ENCODE results near the gene GPR162. TPM values are rescaled to one million over a fixed set of nuclear protein-coding genes. Genes with fewer than 3 reads are reported as not detected.

GPR162 gene
- total RNA-seq, 4 donors from 2014 or later = 3.7 to 12.1 (median 10.0) TPM

- H3K27ac ChIP-seq (replicated peaks in 1 of 4) = no peak overlapping the region
- WGBS = 64% methylated on average over 9 of the region's 9 CpGs
- no peak for TF ChIP-seq CTCF (IDR thresholded peaks at IDR 0.05)
- TF ChIP-seq EP300 (IDR thresholded peaks at IDR 0.05) = no peak
- no peak for TF ChIP-seq POLR2AphosphoS5 (IDR thresholded peaks at IDR 0.05)
- TF ChIP-seq POLR2A (IDR thresholded peaks at IDR 0.05; ENCODE audit: low read depth) = no peak
- no peaks in the 10 kb centered on the region for H3K9me3 ChIP-seq
- no peaks in the 10 kb centered on the region for H3K36me3 ChIP-seq
- no peaks in the 10 kb centered on the region for H3K27me3 ChIP-seq
- H3K4me1 ChIP-seq = peaks cover 0 to 3% (median 0%) of the 10 kb centered on the region in 4 donors
- intact Hi-C loops (cut with DNase I) = no loop called here
- no peak overlapping the region for H3K4me3 ChIP-seq
- DNase-seq (ENCODE audit: extremely low spot score) = no peak
Observed at GRCh38 chr12:6786416-6787094, 35.1 kb upstream of the GPR162 start.

GRCh38 chr12:6787309-6787708 is 34.3 kb upstream of the GPR162 start:
- Histone ChIP-seq H3K27me3 (no peaks in the 10 kb centered on the region), H3K9me3 (no peaks in the 10 kb centered on the region), H3K36me3 (no peaks in the 10 kb centered on the region), H3K4me1 (peaks cover 0 to 6% (median 1%) of the 10 kb centered on the region in 4 donors), H3K4me3 (no peak overlapping the region), H3K27ac (replicated peaks in 1 of 4) (no peak overlapping the region)
- intact Hi-C loops (cut with DNase I) = no loop called here
- TF ChIP-seq POLR2AphosphoS5 (IDR thresholded peaks at IDR 0.05) (no peak), EP300 (IDR thresholded peaks at IDR 0.05) (no peak), POLR2A (IDR thresholded peaks at IDR 0.05; ENCODE audit: low read depth) (no peak), CTCF (IDR thresholded peaks at IDR 0.05) (no peak)
- no peak for DNase-seq (ENCODE audit: extremely low spot score)
- 94% methylated on average over 5 of the region's 5 CpGs for WGBS

GRCh38 chr12:6788972-6789924 is 32.4 kb upstream of the GPR162 start, which contains the start of gene CD4:
Gene CD4, plus strand, starts transcription at chr12:6789528. Its CDS starts 10,611 bp downstream, at chr12:6800139.
- peaks cover 0 to 15% (median 6%) of the 10 kb centered on the region in 4 donors for H3K4me1 ChIP-seq
- no peak for DNase-seq (ENCODE audit: extremely low spot score)
- intact Hi-C loops (cut with DNase I) = no loop called here
- TF ChIP-seq EP300 (IDR thresholded peaks at IDR 0.05) = no peak
- TF ChIP-seq POLR2AphosphoS5 (IDR thresholded peaks at IDR 0.05) = peak in 1 of 2 donors; percentile 53
- no peaks in the 10 kb centered on the region for H3K27me3 ChIP-seq
- H3K9me3 ChIP-seq = no peaks in the 10 kb centered on the region
- H3K36me3 ChIP-seq = no peaks in the 10 kb centered on the region
- peak within 1 kb of the TSS in 3 of 4 donors; percentile 4 to 20 (median 9) for H3K27ac ChIP-seq (replicated peaks in 1 of 4)
- peak within 1 kb of the TSS; percentile 23 to 46 (median 32) for H3K4me3 ChIP-seq
- WGBS = 56% methylated on average over 15 of the region's 18 CpGs

GRCh38 chr12:6790496-6791150 is 31.0 kb upstream of the GPR162 start:
- Histone ChIP-seq H3K36me3 (no peaks in the 10 kb centered on the region), H3K9me3 (no peaks in the 10 kb centered on the region), H3K27me3 (no peaks in the 10 kb centered on the region), H3K27ac (replicated peaks in 1 of 4) (peak overlapping the region in 1 of 4 donors; percentile 7), H3K4me3 (no peak overlapping the region), H3K4me1 (peaks cover 0 to 12% (median 6%) of the 10 kb centered on the region in 4 donors)
- DNase-seq (ENCODE audit: extremely low spot score) = no peak
- intact Hi-C loops (cut with DNase I) = no loop called here
- TF ChIP-seq CTCF (IDR thresholded peaks at IDR 0.05) (no peak), POLR2AphosphoS5 (IDR thresholded peaks at IDR 0.05) (no peak), POLR2A (IDR thresholded peaks at IDR 0.05; ENCODE audit: low read depth) (no peak), EP300 (IDR thresholded peaks at IDR 0.05) (no peak)
- 90% methylated on average over 12 of the region's 12 CpGs for WGBS

Data from esophagus muscularis mucosa (tissue), 4 donors.